SU-DHL-6 (cell line): ENCODE results near the gene FGD5.

ENCODE experiments used
- EZH2phosphoT487 ChIP-seq: fragments of 200-600 bp; sonication (generic), shearing (Covaris generic); conservative IDR thresholded peaks from 2 replicates; pipeline ENCODE4 v1.6.1; 2018; ENCODE audit warnings: mild to moderate bottlenecking, antibody characterized with exemption, low read length, moderate library complexity, mixed read lengths
- TF ChIP-seq, protein P1 (sequence below): fragments of 200-600 bp; sonication (generic); IDR thresholded peaks from one replicate; pipeline ENCODE4 v1.5.1; 2017; ENCODE audit warnings: antibody characterized with exemption, mild to moderate bottlenecking, low read length, moderate library complexity; ENCODE audit not compliant: insufficient read depth, poor library complexity, severe bottlenecking

DNA sequence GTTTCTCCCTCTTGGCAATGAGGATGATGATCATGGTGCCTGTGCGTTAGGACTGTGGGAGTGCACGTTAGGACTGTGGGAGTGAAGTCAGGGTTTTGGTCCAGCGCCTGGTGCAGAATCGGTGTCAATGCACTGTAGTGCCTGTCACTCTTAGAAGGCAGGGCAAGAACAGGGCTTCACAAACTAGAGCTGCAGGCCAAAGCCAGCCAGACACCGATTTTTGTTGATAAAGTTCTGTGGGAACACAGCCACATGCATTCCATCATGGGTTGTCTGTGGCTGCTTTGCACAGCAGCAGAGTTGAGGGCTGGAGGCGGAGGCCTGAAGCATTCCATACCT is 96.0 kb downstream of the FGD5 start:
- TF ChIP-seq, protein P1, sequence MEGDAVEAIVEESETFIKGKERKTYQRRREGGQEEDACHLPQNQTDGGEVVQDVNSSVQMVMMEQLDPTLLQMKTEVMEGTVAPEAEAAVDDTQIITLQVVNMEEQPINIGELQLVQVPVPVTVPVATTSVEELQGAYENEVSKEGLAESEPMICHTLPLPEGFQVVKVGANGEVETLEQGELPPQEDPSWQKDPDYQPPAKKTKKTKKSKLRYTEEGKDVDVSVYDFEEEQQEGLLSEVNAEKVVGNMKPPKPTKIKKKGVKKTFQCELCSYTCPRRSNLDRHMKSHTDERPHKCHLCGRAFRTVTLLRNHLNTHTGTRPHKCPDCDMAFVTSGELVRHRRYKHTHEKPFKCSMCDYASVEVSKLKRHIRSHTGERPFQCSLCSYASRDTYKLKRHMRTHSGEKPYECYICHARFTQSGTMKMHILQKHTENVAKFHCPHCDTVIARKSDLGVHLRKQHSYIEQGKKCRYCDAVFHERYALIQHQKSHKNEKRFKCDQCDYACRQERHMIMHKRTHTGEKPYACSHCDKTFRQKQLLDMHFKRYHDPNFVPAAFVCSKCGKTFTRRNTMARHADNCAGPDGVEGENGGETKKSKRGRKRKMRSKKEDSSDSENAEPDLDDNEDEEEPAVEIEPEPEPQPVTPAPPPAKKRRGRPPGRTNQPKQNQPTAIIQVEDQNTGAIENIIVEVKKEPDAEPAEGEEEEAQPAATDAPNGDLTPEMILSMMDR: no peak
- no peak for TF ChIP-seq EZH2phosphoT487
